OCI-LY7 (cell line): ENCODE data around the gene PCK1.

Experiments used
- EZH2phosphoT487 ChIP-seq: fragments of 200-600 bp; sonication (generic); IDR thresholded peaks from 2 replicates; pipeline ENCODE4 v1.6.1; 2018; ENCODE audit warnings: low read depth, borderline replicate concordance, mild to moderate bottlenecking, mixed run types, antibody characterized with exemption, low read length, moderate library complexity, mixed read lengths
- TF ChIP-seq, protein P1 (sequence below): fragments of 200-600 bp; sonication (generic); conservative IDR thresholded peaks from 2 replicates; pipeline ENCODE4 v1.5.1; 2014; ENCODE audit warnings: mild to moderate bottlenecking, antibody characterized with exemption, low read length, moderate library complexity, mixed read lengths

DNA sequence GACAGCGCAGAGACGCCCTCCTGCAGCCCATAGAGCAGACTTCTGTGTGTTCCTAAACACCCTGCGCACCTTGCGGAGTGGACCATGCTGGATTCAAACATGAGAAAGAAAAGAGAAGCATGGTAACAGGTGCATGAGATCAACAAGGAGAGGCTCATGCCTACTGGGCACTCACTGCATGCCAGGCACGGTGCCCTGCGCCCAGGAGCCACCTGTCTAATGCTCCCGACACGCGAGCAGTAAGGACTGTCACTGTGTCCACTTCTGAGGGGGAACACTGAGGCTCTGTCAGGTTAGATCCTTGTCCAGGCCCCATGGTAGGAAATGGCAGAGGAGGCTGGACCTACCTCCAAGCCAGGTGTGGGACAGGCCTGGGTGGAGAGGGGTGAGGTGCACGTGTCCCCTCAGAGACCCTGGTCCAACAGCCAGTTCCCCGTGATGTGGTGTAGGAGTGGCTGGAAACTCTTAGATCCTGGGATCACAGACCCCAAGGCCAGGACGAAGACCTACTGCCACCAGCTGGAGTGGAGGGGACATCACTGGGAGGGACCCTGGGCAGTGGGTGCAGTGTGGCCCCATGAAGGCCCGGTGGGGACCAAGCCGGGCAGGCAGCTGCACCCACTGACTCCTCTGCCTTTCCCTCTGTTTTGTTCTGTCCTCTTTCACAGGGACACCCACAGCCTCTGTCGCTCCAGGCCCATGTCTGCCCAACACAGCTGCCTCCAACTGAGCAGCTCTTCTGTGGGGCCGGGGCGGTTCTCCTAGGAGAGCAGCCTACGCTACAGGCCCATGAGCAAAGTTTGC is 29.8 kb downstream of the PCK1 start:
- TF ChIP-seq, protein P1, sequence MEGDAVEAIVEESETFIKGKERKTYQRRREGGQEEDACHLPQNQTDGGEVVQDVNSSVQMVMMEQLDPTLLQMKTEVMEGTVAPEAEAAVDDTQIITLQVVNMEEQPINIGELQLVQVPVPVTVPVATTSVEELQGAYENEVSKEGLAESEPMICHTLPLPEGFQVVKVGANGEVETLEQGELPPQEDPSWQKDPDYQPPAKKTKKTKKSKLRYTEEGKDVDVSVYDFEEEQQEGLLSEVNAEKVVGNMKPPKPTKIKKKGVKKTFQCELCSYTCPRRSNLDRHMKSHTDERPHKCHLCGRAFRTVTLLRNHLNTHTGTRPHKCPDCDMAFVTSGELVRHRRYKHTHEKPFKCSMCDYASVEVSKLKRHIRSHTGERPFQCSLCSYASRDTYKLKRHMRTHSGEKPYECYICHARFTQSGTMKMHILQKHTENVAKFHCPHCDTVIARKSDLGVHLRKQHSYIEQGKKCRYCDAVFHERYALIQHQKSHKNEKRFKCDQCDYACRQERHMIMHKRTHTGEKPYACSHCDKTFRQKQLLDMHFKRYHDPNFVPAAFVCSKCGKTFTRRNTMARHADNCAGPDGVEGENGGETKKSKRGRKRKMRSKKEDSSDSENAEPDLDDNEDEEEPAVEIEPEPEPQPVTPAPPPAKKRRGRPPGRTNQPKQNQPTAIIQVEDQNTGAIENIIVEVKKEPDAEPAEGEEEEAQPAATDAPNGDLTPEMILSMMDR = no peak
- TF ChIP-seq EZH2phosphoT487 = no peak
